HG03520 (cell line): Measurements from ENCODE around the gene HDAC7.

Experiments used
- ATAC-seq: cut with Tn5 transposase; IDR thresholded peaks from one replicate; pipeline ENCODE4 v1.9.1; 2021; ENCODE audit warnings: mild to moderate bottlenecking, moderate library complexity; ENCODE audit not compliant: unreplicated experiment

Gene HDAC7

GRCh38 chr12:47833591-47834012, 13.9 kb upstream of the HDAC7 start:
- ATAC-seq, result no peak

GRCh38 chr12:47832263-47832933, 12.7 kb upstream of the HDAC7 start:
- no peak for ATAC-seq

GRCh38 chr12:47829584-47829983, 9.9 kb upstream of the HDAC7 start:
- ATAC-seq, result no peak

- ATAC-seq, result no peak
These were observed 9.3 kb upstream of the HDAC7 start for GRCh38 chr12:47828976-47829482.

- no peak for ATAC-seq
These were observed 8.6 kb upstream of the HDAC7 start for GRCh38 chr12:47828008-47828975.

GRCh38 chr12:47825173-47825639, 5.5 kb upstream of the HDAC7 start:
- ATAC-seq, result no peak

GRCh38 chr12:47824635-47825034, 4.9 kb upstream of the HDAC7 start:
- ATAC-seq, result no peak

GRCh38 chr12:47824198-47824597, 4.5 kb upstream of the HDAC7 start:
- no peak for ATAC-seq

- no peak for ATAC-seq
These were observed 3.9 kb upstream of the HDAC7 start for GRCh38 chr12:47823422-47824086.

- no peak for ATAC-seq
These were observed 3.2 kb upstream of the HDAC7 start for GRCh38 chr12:47822863-47823262.

- no peak for ATAC-seq
These were observed 2.7 kb upstream of the HDAC7 start for GRCh38 chr12:47822401-47822800.

GRCh38 chr12:47821346-47821706, 1.6 kb upstream of the HDAC7 start:
- no peak for ATAC-seq

GRCh38 chr12:47820631-47821345, 1.1 kb upstream of the HDAC7 start:
- ATAC-seq, result no peak

GRCh38 chr12:47819138-47819895, 386 bp downstream of the HDAC7 start:
- no peak for ATAC-seq

GRCh38 chr12:47818467-47819137, 1.1 kb downstream of the HDAC7 start:
- no peak for ATAC-seq

GRCh38 chr12:47818007-47818376, 1.7 kb downstream of the HDAC7 start:
- no peak for ATAC-seq

GRCh38 chr12:47817272-47818006, 2.3 kb downstream of the HDAC7 start:
- ATAC-seq, result no peak

- no peak for ATAC-seq
These were observed 3.1 kb downstream of the HDAC7 start for GRCh38 chr12:47816403-47817271.
